HepG2 (cell line): Measurements from ENCODE around the gene NIPSNAP3A. TPM values are rescaled to one million over a fixed set of nuclear protein-coding genes. Genes with fewer than 3 reads are reported as not detected.

ENCODE experiments used
- ATAC-seq: fragments of 200-7000 bp; cut with Tn5 transposase; 3 replicates; pipeline ENCODE4 v1.9.1; 2020; ENCODE audit warnings: mild to moderate bottlenecking, moderate library complexity
- BruUV-seq: library from RNA; stranded (reverse); fragments of 400-500 nt; replicated peaks from 2 replicates; lab custom pipeline; 2021; lab: Mats Ljungman, UMichigan
- CTCF ChIA-PET: fragments of 300-600 bp; formaldehyde crosslinking; extraction: SDS; loops from one replicate; lab custom pipeline; 2021; ENCODE audit warnings: low total read pairs, inconsistent platforms, low intra/inter-chr PET ratio; lab: Yijun Ruan, JAX
- POLR2A ChIA-PET: fragments of 350-600 bp; sonication (Branson Sonifier 250); formaldehyde crosslinking; loops from one replicate; lab custom pipeline; 2020; ENCODE audit warnings: antibody characterized with exemption, inconsistent platforms; lab: Yijun Ruan, JAX
- DNase-seq: peaks from one replicate; pipeline ENCODE4 v3.0.0-alpha.2; 2015; ENCODE audit warnings: low spot score
- FAIRE-seq: peaks from 3 replicates; lab custom pipeline; 2011; peaks lifted over from hg19 to GRCh38; lab: Jason Lieb, UNC
- H2AFZ ChIP-seq: one replicate; pipeline ENCODE4 v1.6.1; 2011; ENCODE audit warnings: low read length, inconsistent platforms
- H3K27ac ChIP-seq: fragments of 300-600 bp; 3 replicates; pipeline ENCODE4 v1.8.0; 2011; ENCODE audit warnings: mixed run types, mild to moderate bottlenecking, mixed read lengths, low read length, inconsistent platforms; ENCODE audit not compliant: insufficient read depth; ENCODE audit errors: extremely low read length
- H3K27me3 ChIP-seq, 2 experiments: fragments of 200-600 bp in 1 of 2; 2 replicates in 1 of 2; 3 replicates in 1 of 2; pipeline versions ENCODE4 v1.6.0 to v1.8.0; 2011; ENCODE audit warnings: low read length in 2 of 2, mild to moderate bottlenecking in 2 of 2, moderate library complexity in 2 of 2, inconsistent platforms in 1 of 2; ENCODE audit not compliant: insufficient read depth in 2 of 2, control insufficient read depth in 1 of 2
- H3K36me3 ChIP-seq, 2 experiments: fragments of 200-600 bp in 1 of 2; replicated peaks in 1 of 2; 2 replicates in 1 of 2; 3 replicates in 1 of 2; pipeline versions ENCODE4 v1.5.1 to v1.8.0; 2011; ENCODE audit warnings: low read length in 2 of 2, inconsistent platforms in 1 of 2; ENCODE audit not compliant: insufficient read depth in 2 of 2, control insufficient read depth in 1 of 2
- H3K4me1 ChIP-seq: 2 replicates; pipeline ENCODE4 v1.5.1; 2012; ENCODE audit warnings: low read length, inconsistent platforms; ENCODE audit not compliant: insufficient read depth
- H3K4me2 ChIP-seq: 2 replicates; pipeline ENCODE4 v1.6.0; 2011; ENCODE audit warnings: low read depth, low read length, inconsistent platforms
- H3K4me3 ChIP-seq, 3 experiments: fragments of 200-600 bp in 1 of 3; sonication (generic), shearing (Covaris generic) in 1 of 3; replicated peaks in 1 of 3; 2 replicates each; pipeline ENCODE4 v1.5.1; 2011 to 2016; ENCODE audit warnings: low read length in 3 of 3, inconsistent platforms in 2 of 3, low read depth in 2 of 3, mild to moderate bottlenecking in 2 of 3, control low read depth in 1 of 3, mixed read lengths in 1 of 3; ENCODE audit not compliant: insufficient read depth in 1 of 3
- H3K79me2 ChIP-seq: one replicate; pipeline ENCODE4 v1.6.1; 2011; ENCODE audit warnings: low read length, inconsistent platforms; ENCODE audit not compliant: insufficient read depth
- H3K9ac ChIP-seq: 2 replicates; pipeline ENCODE4 v1.6.0; 2011; ENCODE audit warnings: mild to moderate bottlenecking, low read depth, low read length, inconsistent platforms; ENCODE audit not compliant: insufficient read depth
- H3K9me3 ChIP-seq: 2 replicates; pipeline ENCODE4 v1.5.1; 2012; ENCODE audit warnings: mild to moderate bottlenecking, low read length
- H4K20me1 ChIP-seq: 2 replicates; pipeline ENCODE4 v1.6.0; 2011; ENCODE audit warnings: inconsistent platforms, mild to moderate bottlenecking, low read length, moderate library complexity; ENCODE audit not compliant: insufficient read depth
- CENPX ChIP-seq: sonication (generic); formaldehyde crosslinking; IDR thresholded peaks from 2 replicates; pipeline ENCODE4 v1.9.0; 2021; ENCODE audit warnings: mild to moderate bottlenecking, missing genetic modification reagents, moderate library complexity
- CTCF ChIP-seq: sonication (generic); formaldehyde crosslinking; IDR thresholded peaks from 2 replicates; pipeline ENCODE4 v1.5.0; 2020; ENCODE audit warnings: mild to moderate bottlenecking, missing genetic modification reagents, moderate library complexity
- PRDM15 ChIP-seq: sonication (generic); formaldehyde crosslinking; IDR thresholded peaks from 2 replicates; pipeline ENCODE4 v1.4.0; 2020; ENCODE audit warnings: missing genetic modification reagents
- RBM22 ChIP-seq: fragments of 200-400 bp; formaldehyde crosslinking; optimal IDR thresholded peaks from 2 replicates; pipeline ENCODE3; 2017; ENCODE audit warnings: mild to moderate bottlenecking, low read length, moderate library complexity
- WGBS: methylation state at CpG from one replicate; pipeline ENCODE4 v1.1.6; 2017; ENCODE audit warnings: low lambda C conversion rate; 5-methylcytosine and 5-hydroxymethylcytosine counted together
- in situ Hi-C: cut with HindIII; loops from 2 replicates; pipeline ENCODE4 v1.10.0; 2017; ENCODE audit warnings: low pct_unique_long_range_greater_than_20kb; ENCODE audit not compliant: extremely low pct_ligation_motif_present
- intact Hi-C: fragments of 100-400 bp; cut with micrococcal nuclease; formaldehyde crosslinking; loops from one replicate; pipeline ENCODE4 v1.10.0; 2022; ENCODE audit not compliant: unreplicated experiment
- polyA plus RNA-seq, 8 experiments: library from polyadenylated mRNA; depleted of rRNA in 3 of 8; stranded (reverse) in 7 of 8; unstranded in 1 of 8; fragments of >200 nt; fragmentation: Illumina TruSeq in 4 of 8; extraction: Trizol in 4 of 8; gene quantifications; 2 replicates each; pipeline versions ENCODE4 v1.2.1 to v1.2.3, GENCODE V29; 2011 to 2016; ENCODE audit warnings: low read depth in 4 of 8, missing spikeins in 1 of 8, mixed read lengths in 1 of 8; ENCODE audit not compliant: insufficient read depth in 1 of 8
- total RNA-seq, 5 experiments: library from RNA; depleted of rRNA; stranded (reverse); fragments of >200 nt; fragmentation: Illumina TruSeq; extraction: Trizol; gene quantifications; 2 replicates each; pipeline ENCODE4 v1.2.3, GENCODE V29; 2016; ENCODE audit warnings: low read depth in 1 of 5

The NIPSNAP3A gene
- total and polyA plus RNA-seq, 2 of the 13 experiments (the other 11 are each of a cell fraction or from before 2014, with no cell fraction given) = 13.7 to 14.6 TPM

- TF ChIP-seq CTCF (CRISPR knock-in tag) (peak; percentile 24; the same call in 1 of the 2 replicates), PRDM15 (CRISPR knock-in tag) (no peak)
Observed at GRCh38 chr9:104780796-104781395, 33.4 kb downstream of the NIPSNAP3A start (continued).

- POLR2A ChIA-PET = no interaction called here
- H3K27ac ChIP-seq = no peak overlapping the region
- in situ Hi-C loops (no loop called here), intact Hi-C loops (loop anchor here (10.0 kb wide), 1 partner anchor 631 kb away; no protein-coding TSS in a partner anchor)
- no peaks in the 10 kb centered on the region for H3K79me2 ChIP-seq
- no peaks in the 10 kb centered on the region for H3K9me3 ChIP-seq
- H4K20me1 ChIP-seq = no peaks in the 10 kb centered on the region
- H3K36me3 ChIP-seq = peaks cover 25 to 62% of the 10 kb centered on the region in 2 experiments
- no peak overlapping the region for H2AFZ ChIP-seq
- H3K4me1 ChIP-seq = no peaks in the 10 kb centered on the region
- no peak overlapping the region for H3K4me2 ChIP-seq
- no peak overlapping the region for H3K4me3 ChIP-seq
- no TSS peak for BruUV-seq
- DNase-seq (no peak), FAIRE-seq (no peak), ATAC-seq (no peak)
- H3K9ac ChIP-seq = no peak overlapping the region
- 97% methylated on average over 4 of the region's 4 CpGs for WGBS
- CTCF ChIA-PET = no interaction called here
- TF ChIP-seq RBM22 (peak; percentile 35), CENPX (CRISPR knock-in tag) (no peak), PRDM15 (CRISPR knock-in tag) (no peak)
- no peaks in the 10 kb centered on the region for H3K27me3 ChIP-seq
Observed at GRCh38 chr9:104783588-104783987, 36.1 kb downstream of the NIPSNAP3A start.
